ENCODE data around the gene IBA57. TPM values are rescaled to one million over a fixed set of nuclear protein-coding genes. Genes with fewer than 3 reads are reported as not detected.

Gene IBA57
- total RNA-seq, 2 donors from 2014 or later = 6.8 to 7.7 TPM

DNA sequence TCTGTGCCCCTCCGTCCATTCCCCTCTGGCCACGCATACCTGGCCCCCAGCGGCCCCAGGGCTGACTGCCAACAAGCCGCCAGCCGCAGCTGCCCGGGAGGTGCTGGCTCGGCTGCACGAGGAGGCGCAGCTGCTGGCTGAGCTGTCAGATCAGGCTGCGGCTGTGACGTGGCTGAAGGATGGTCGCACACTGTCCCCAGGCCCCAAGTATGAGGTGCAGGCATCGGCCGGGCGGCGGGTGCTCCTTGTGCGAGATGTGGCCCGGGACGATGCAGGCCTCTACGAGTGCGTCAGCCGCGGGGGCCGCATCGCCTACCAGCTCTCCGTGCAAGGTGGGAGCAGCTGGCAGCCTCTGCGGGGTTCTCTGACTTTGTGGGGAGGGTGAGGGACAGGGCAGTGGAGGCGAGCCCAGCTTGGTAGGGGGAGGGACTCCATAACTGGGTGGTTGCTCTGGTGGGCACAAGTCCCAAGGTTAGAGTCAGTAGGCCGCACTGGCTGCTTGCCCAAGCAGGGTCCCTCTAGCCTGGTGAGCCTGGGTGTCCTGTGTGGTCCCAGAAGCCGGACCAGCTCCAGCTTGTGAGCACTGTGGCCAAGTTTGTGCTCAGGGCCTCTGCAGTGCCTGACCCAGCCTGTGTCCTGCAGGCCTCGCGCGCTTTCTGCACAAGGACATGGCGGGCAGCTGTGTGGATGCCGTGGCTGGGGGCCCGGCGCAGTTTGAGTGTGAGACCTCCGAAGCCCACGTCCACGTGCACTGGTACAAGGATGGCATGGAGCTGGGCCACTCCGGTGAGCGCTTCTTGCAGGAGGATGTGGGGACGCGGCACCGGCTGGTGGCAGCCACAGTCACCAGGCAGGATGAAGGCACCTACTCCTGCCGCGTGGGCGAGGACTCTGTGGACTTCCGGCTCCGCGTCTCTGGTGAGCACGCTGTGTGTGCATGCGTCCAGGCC lies 51.0 kb downstream of the IBA57 start:
- Histone ChIP-seq H3K27ac (ENCODE audit: low read depth, low read length) (no peak overlapping the region), H3K9ac (ENCODE audit: extremely low read depth, low read length, poor library complexity, severe bottlenecking) (no peak overlapping the region), H3K27me3 (ENCODE audit: control insufficient read depth, insufficient read depth, low read length, poor library complexity, severe bottlenecking) (no peaks in the 10 kb centered on the region), H3K9me3 (ENCODE audit: control insufficient read depth, low read length) (no peaks in the 10 kb centered on the region), H3K4me1 (ENCODE audit: control insufficient read depth, insufficient read depth, low read length) (peaks cover 5% of the 10 kb centered on the region), H3K36me3 (ENCODE audit: control insufficient read depth, insufficient read depth, low read length) (peaks cover 31% of the 10 kb centered on the region), H3K4me3 (ENCODE audit: low read length) (no peak overlapping the region)
- peaks cover 9% of the 10 kb centered on the region for H3K27me3 Mint-ChIP-seq (ENCODE audit: insufficient read depth)
- H3K4me1 Mint-ChIP-seq = peaks cover 7% of the 10 kb centered on the region
- DNase-seq = no peak
- H3K4me3 Mint-ChIP-seq = no peak overlapping the region
- H3K9me3 Mint-ChIP-seq = no peaks in the 10 kb centered on the region
- TF ChIP-seq, protein P1, sequence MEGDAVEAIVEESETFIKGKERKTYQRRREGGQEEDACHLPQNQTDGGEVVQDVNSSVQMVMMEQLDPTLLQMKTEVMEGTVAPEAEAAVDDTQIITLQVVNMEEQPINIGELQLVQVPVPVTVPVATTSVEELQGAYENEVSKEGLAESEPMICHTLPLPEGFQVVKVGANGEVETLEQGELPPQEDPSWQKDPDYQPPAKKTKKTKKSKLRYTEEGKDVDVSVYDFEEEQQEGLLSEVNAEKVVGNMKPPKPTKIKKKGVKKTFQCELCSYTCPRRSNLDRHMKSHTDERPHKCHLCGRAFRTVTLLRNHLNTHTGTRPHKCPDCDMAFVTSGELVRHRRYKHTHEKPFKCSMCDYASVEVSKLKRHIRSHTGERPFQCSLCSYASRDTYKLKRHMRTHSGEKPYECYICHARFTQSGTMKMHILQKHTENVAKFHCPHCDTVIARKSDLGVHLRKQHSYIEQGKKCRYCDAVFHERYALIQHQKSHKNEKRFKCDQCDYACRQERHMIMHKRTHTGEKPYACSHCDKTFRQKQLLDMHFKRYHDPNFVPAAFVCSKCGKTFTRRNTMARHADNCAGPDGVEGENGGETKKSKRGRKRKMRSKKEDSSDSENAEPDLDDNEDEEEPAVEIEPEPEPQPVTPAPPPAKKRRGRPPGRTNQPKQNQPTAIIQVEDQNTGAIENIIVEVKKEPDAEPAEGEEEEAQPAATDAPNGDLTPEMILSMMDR (conservative IDR thresholded peaks at IDR 0.05) = no peak
- peaks cover 48% of the 10 kb centered on the region for H3K36me3 Mint-ChIP-seq (ENCODE audit: low read depth)
- no peak overlapping the region for H3K27ac Mint-ChIP-seq
- WGBS, 2 experiments (ENCODE audit: insufficient coverage in 1 of 2, insufficient read length in 1 of 2) = 93 to 96% methylated on average over 32 to 53 of the region's 53 CpGs

GRCh38 chr1:228217551-228218344 lies 52.1 kb downstream of the IBA57 start:
- H3K4me1 ChIP-seq (ENCODE audit: control insufficient read depth, insufficient read depth, low read length) = peaks cover 5% of the 10 kb centered on the region
- H3K4me3 ChIP-seq (ENCODE audit: low read length) = no peak overlapping the region
- Mint-ChIP-seq H3K27me3 (ENCODE audit: insufficient read depth) (peaks cover 2% of the 10 kb centered on the region), H3K4me3 (no peak overlapping the region), H3K4me1 (peaks cover 7% of the 10 kb centered on the region), H3K27ac (peak overlapping the region; percentile 81), H3K36me3 (ENCODE audit: low read depth) (peaks cover 58% of the 10 kb centered on the region), H3K9me3 (no peaks in the 10 kb centered on the region)
- peaks cover 37% of the 10 kb centered on the region for H3K36me3 ChIP-seq (ENCODE audit: control insufficient read depth, insufficient read depth, low read length)
- WGBS, 2 experiments (ENCODE audit: insufficient coverage in 1 of 2, insufficient read length in 1 of 2) = 77 to 90% methylated on average over 8 to 14 of the region's 14 CpGs
- H3K9me3 ChIP-seq (ENCODE audit: control insufficient read depth, low read length) = no peaks in the 10 kb centered on the region
- no peak overlapping the region for H3K9ac ChIP-seq (ENCODE audit: extremely low read depth, low read length, poor library complexity, severe bottlenecking)
- TF ChIP-seq, protein P1 (conservative IDR thresholded peaks at IDR 0.05) = peak; percentile 75
- H3K27ac ChIP-seq (ENCODE audit: low read depth, low read length) = no peak overlapping the region
- H3K27me3 ChIP-seq (ENCODE audit: control insufficient read depth, insufficient read depth, low read length, poor library complexity, severe bottlenecking) = no peaks in the 10 kb centered on the region
- DNase-seq = peak; percentile 65

GRCh38 chr1:228218513-228219244 lies 53.1 kb downstream of the IBA57 start:
- H3K4me3 Mint-ChIP-seq = no peak overlapping the region
- Histone ChIP-seq H3K9me3 (ENCODE audit: control insufficient read depth, low read length) (no peaks in the 10 kb centered on the region), H3K4me3 (ENCODE audit: low read length) (no peak overlapping the region), H3K27ac (ENCODE audit: low read depth, low read length) (no peak overlapping the region), H3K27me3 (ENCODE audit: control insufficient read depth, insufficient read depth, low read length, poor library complexity, severe bottlenecking) (no peaks in the 10 kb centered on the region), H3K9ac (ENCODE audit: extremely low read depth, low read length, poor library complexity, severe bottlenecking) (no peak overlapping the region), H3K36me3 (ENCODE audit: control insufficient read depth, insufficient read depth, low read length) (peaks cover 37% of the 10 kb centered on the region), H3K4me1 (ENCODE audit: control insufficient read depth, insufficient read depth, low read length) (peaks cover 5% of the 10 kb centered on the region)
- WGBS, 2 experiments (ENCODE audit: insufficient coverage in 1 of 2, insufficient read length in 1 of 2) = 94 to 95% methylated on average over 9 to 14 of the region's 14 CpGs
- no peaks in the 10 kb centered on the region for H3K27me3 Mint-ChIP-seq (ENCODE audit: insufficient read depth)
- DNase-seq = no peak
- peak overlapping the region; percentile 86 for H3K27ac Mint-ChIP-seq
- TF ChIP-seq, protein P1 (conservative IDR thresholded peaks at IDR 0.05) = no peak
- peaks cover 7% of the 10 kb centered on the region for H3K4me1 Mint-ChIP-seq
- peaks cover 2% of the 10 kb centered on the region for H3K9me3 Mint-ChIP-seq
- H3K36me3 Mint-ChIP-seq (ENCODE audit: low read depth) = peaks cover 66% of the 10 kb centered on the region
